Mammary epithelial cell (primary cell): ENCODE data around the gene PHACTR3.

ENCODE experiments used
- CTCF ChIP-seq, 2 donors: IDR thresholded peaks in 1 of 2; conservative IDR thresholded peaks in 1 of 2; 2 replicates each; pipeline ENCODE4 v1.5.1; 2011 to 2012; ENCODE audit warnings: inconsistent platforms in 2 of 2, low read length in 2 of 2, mild to moderate bottlenecking in 2 of 2, control low read depth in 1 of 2, low read depth in 1 of 2; ENCODE audit not compliant: insufficient read depth in 1 of 2; ENCODE audit errors: extremely low read depth in 1 of 2
- EZH2 ChIP-seq: IDR thresholded peaks from 2 replicates; pipeline ENCODE4 v1.6.1; 2012; ENCODE audit warnings: low read length, inconsistent platforms, borderline replicate concordance

GRCh38 chr20:59657459-59658046 lies 53.2 kb downstream of the PHACTR3 start:
- TF ChIP-seq CTCF (conservative IDR thresholded peaks at IDR 0.05 in 1 of 2, IDR thresholded peaks at IDR 0.05 in 1 of 2; ENCODE audit: extremely low read depth in 1 of 2, insufficient read depth in 1 of 2, low read depth in 1 of 2, low read length in 2 of 2) (no peak), EZH2 (no peak)
